AG04450 (cell line): Measurements from ENCODE around the gene NFIA. TPM values are rescaled to one million over a fixed set of nuclear protein-coding genes. Genes with fewer than 3 reads are reported as not detected.

ENCODE experiments used
- CTCF ChIA-PET: fragments of 300-600, 350-600 bp; formaldehyde crosslinking; extraction: SDS; loops from one replicate; lab custom pipeline; 2022; ENCODE audit warnings: antibody characterized with exemption, inconsistent platforms; lab: Charles Lee
- POLR2A ChIA-PET: fragments of 350-600 bp; formaldehyde crosslinking; extraction: SDS; loops from one replicate; lab custom pipeline; 2021; ENCODE audit warnings: antibody characterized with exemption, inconsistent platforms; lab: Yijun Ruan, JAX
- DNase-seq: peaks from one replicate; pipeline ENCODE4 v3.0.0-alpha.2; 2011; ENCODE audit warnings: low read depth, low spot score
- H3K27ac ChIP-seq: one replicate; pipeline ENCODE4 v1.5.1; 2012; ENCODE audit warnings: low read depth, low read length, control low read depth
- H3K27me3 ChIP-seq: one replicate; pipeline ENCODE4 v1.6.0; 2012; ENCODE audit warnings: low read length; ENCODE audit not compliant: control insufficient read depth, insufficient read depth
- H3K4me3 ChIP-seq: 2 replicates; pipeline ENCODE4 v1.5.1; 2011; ENCODE audit warnings: mild to moderate bottlenecking, low read depth, low read length, control low read depth
- H3K9me3 ChIP-seq: 2 replicates; pipeline ENCODE4 v1.5.1; 2012; ENCODE audit warnings: low read length; ENCODE audit not compliant: control insufficient read depth, insufficient read depth
- polyA plus RNA-seq: library from polyadenylated mRNA; depleted of rRNA; stranded (reverse); fragments of >200 nt; gene quantifications from 2 replicates; pipeline ENCODE4 v1.2.3, GENCODE V29; 2011
- TF ChIP-seq, protein P1 (sequence below): IDR thresholded peaks from 2 replicates; pipeline ENCODE4 v1.5.1; 2011; ENCODE audit warnings: low read depth, low read length, control low read depth, inconsistent platforms

NFIA gene
- polyA plus RNA-seq, 1 experiment = 3.9 TPM

DNA sequence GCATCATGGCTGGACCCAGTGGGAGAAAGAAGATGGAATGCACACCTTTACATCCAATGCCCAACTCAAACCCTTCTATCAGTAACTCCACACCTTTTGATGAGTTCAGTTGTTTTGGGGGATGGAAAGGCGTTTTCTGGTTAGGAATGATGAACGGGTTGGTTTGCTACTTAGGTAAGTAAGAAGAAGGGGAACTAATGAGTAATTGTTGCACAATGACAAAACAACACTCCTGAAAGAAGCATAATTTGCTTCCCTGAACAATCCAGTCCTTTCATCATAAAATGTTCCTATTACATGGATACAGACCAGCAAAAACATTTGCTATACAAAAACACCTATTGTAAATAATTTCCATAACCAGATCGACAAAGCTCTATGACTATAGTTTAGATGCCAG is 35.9 kb upstream of the NFIA start:
- no peak overlapping the region for H3K4me3 ChIP-seq
- POLR2A ChIA-PET = no interaction called here
- CTCF ChIA-PET = interaction anchor here (1.2 to 2.2 kb wide), 3 partner anchors 12 to 197 kb away, joined by 3 to 7 read pairs (median 6); no protein-coding TSS in a partner anchor
- H3K27me3 ChIP-seq = peaks cover 27% of the 10 kb centered on the region
- TF ChIP-seq, protein P1, sequence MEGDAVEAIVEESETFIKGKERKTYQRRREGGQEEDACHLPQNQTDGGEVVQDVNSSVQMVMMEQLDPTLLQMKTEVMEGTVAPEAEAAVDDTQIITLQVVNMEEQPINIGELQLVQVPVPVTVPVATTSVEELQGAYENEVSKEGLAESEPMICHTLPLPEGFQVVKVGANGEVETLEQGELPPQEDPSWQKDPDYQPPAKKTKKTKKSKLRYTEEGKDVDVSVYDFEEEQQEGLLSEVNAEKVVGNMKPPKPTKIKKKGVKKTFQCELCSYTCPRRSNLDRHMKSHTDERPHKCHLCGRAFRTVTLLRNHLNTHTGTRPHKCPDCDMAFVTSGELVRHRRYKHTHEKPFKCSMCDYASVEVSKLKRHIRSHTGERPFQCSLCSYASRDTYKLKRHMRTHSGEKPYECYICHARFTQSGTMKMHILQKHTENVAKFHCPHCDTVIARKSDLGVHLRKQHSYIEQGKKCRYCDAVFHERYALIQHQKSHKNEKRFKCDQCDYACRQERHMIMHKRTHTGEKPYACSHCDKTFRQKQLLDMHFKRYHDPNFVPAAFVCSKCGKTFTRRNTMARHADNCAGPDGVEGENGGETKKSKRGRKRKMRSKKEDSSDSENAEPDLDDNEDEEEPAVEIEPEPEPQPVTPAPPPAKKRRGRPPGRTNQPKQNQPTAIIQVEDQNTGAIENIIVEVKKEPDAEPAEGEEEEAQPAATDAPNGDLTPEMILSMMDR = no peak
- no peak overlapping the region for H3K27ac ChIP-seq
- H3K9me3 ChIP-seq = no peaks in the 10 kb centered on the region; the same call in 1 of the 2 replicates
- no peak for DNase-seq

DNA sequence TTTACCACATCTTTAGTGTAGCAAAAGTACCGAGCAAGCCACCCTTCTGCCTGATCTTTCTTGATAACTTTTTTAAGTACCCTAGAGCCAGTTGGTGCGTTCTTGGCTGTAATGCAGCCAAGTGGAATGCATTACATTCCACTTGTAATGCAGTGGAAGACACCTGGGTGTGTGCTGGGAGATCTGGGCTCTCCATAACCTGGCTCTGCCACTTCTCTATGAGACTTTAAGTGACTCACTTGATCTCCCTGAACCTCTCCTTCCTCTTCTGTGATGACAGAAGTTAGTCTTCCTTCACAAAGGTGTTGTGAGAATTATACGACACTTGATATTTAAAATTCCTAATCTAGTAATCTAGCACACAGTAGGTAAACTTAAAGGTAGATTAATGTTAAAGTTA is 35.3 kb upstream of the NFIA start:
- ChIA-PET POLR2A (no interaction called here), CTCF (interaction anchor here (4.2 kb wide), 1 partner anchor 31 kb away, joined by 49 read pairs; no protein-coding TSS in a partner anchor)
- no peak overlapping the region for H3K4me3 ChIP-seq
- H3K27ac ChIP-seq = no peak overlapping the region
- no peak for DNase-seq
- H3K27me3 ChIP-seq = peaks cover 33% of the 10 kb centered on the region
- TF ChIP-seq, protein P1 = no peak
- peaks cover 3% of the 10 kb centered on the region for H3K9me3 ChIP-seq

DNA sequence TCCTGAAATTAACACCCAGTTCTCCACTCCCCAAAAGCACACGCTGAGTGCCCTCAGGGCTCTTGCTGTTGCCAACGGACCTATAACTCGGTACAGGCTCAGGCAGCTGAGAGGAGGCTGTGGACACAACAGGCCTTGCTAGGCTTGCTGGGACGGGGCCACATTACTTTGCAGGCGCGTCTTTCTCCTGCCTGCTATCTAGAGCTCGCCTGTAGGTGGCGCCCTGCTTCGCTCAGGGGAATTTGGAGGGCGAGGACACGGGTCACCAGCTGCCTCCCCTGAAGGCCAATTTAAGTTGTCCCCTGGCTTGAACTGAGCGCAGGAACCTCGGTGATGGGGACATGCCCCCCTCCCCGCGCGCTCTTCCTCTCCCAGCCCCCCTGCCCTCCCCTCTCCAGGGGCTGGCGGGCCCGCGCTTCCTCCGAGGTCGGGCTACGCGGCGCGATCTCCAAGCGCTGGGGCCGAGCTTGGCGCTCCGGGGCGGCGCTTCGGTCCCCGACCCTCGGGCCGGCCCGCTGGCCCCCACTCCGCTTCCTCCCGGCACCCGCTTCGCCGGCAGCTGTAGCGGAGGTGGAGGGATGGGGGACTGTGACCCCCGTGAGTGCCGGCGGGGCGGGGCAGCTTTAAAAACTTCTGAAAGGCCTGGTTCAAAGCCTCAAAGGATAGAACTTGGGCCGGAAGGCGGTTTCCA is 32.4 kb upstream of the NFIA start:
- no peak overlapping the region for H3K27ac ChIP-seq
- ChIA-PET CTCF (interaction anchor here (0.6 to 4.2 kb wide), 81 partner anchors 9 to 1721 kb away, joined by 3 to 58 read pairs (median 4); partner anchors contain the start of genes NFIA and TM2D1), POLR2A (interaction anchor here (0.6 to 1.6 kb wide), 2 partner anchors 28 to 35 kb away, joined by 3 to 8 read pairs; no protein-coding TSS in a partner anchor)
- peak; percentile 46 for DNase-seq
- peak overlapping the region; percentile 64 for H3K4me3 ChIP-seq
- peaks cover 3% of the 10 kb centered on the region for H3K9me3 ChIP-seq
- H3K27me3 ChIP-seq = peaks cover 41% of the 10 kb centered on the region
- TF ChIP-seq, protein P1 = peak; percentile 97

DNA sequence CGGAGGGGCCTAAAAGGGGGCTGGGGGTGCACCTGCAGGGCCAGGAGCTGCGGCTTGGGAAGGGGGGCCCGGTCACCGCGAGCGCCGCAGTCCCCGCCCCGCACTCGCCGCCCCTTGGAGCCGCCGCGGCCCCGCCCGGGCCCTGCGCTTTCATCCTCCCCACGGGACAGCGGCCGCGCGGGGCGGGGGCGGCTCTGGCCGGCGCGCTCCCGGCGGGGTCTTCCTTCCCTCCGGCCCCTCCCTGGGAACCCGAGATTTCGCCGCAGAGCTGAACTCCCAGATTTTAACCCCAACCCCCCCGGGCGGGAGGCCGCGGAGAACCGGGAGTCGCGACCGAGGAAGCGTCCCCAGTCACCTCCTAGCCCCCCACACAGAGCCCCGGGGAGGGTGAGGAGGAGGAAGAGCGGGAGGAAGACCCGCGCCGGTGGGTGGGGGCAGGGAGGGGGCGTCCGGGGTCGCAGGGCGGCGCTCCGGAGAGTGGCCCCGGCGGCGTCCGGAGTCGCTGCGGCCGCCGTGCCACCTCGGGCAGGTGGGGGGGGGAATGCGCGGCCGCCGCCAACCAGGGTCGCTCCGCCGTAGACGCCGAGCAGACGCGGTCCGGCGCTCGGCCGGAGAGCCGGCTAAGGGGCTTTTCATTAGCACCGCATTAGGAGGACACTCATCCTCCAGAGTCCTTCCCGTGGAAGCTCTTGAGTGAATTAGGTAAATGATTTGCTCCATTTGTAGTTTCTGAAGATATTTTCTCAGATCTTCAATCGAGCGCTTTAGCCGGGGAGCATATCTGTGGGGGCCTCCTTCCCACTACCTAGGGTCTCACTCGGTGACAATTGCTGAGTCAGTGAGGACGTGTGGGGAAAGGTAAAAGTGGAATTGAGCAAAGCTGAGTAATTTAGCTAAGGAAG is 31.6 kb upstream of the NFIA start:
- no peak for DNase-seq
- TF ChIP-seq, protein P1 = no peak
- ChIA-PET POLR2A (interaction anchor here (0.6 to 1.6 kb wide), 2 partner anchors 27 to 34 kb away, joined by 3 to 8 read pairs; no protein-coding TSS in a partner anchor), CTCF (interaction anchor here (0.6 to 4.2 kb wide), 61 partner anchors 8 to 1072 kb away, joined by 3 to 58 read pairs (median 5); partner anchors contain the start of genes NFIA and TM2D1)
- Histone ChIP-seq H3K9me3 (peaks cover 3% of the 10 kb centered on the region), H3K4me3 (peak overlapping the region; percentile 64), H3K27ac (no peak overlapping the region), H3K27me3 (peaks cover 41% of the 10 kb centered on the region)
